GM18870 (cell line): ENCODE data around the gene TENM4.

Experiments used
- ATAC-seq: cut with Tn5 transposase; IDR thresholded peaks from one replicate; pipeline ENCODE4 v1.9.1; 2021; ENCODE audit warnings: moderate library complexity; ENCODE audit not compliant: unreplicated experiment

Gene TENM4

DNA sequence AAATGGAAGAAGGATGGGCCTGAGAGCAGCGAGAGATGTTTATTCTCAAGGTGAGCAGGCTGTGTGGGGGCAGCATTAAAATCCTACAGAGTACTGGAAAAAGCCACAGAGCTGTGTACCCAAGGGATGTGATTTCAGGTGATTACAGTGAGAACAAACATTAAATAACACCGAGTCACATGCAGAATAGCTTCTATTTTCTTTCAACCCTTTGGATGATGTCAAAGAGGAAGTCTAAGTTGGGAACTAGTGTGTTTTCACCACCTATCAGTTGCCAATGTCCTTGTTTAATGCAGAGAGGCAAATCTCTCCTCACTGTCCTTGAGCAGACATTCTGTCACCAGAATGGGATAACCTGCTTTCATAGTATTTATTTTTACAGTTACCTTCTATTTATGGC is 486.6 kb downstream of the TENM4 start:
- no peak for ATAC-seq

- no peak for ATAC-seq
Measured at GRCh38 chr11:78952890-78953289, 487.9 kb downstream of the TENM4 start.

DNA sequence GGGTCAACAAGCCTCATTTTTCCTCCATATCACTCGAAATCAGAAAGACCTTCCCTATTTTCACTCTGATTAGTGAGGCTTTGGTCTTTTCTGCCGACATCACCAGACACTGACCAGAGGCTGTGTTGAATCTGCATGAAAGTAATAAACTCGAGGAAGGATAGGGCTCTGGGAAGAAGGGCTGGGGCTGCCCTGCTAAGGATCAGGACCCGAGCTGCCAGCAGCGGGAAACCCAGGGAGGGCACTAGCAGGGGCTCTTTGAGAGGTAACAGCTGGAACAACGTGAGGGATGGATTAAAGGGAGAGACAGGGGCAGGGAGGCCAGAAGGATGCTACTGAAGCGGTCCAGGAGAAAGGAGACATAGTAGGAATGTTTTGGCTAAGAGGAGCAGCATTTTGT is 488.7 kb downstream of the TENM4 start:
- no peak for ATAC-seq

DNA sequence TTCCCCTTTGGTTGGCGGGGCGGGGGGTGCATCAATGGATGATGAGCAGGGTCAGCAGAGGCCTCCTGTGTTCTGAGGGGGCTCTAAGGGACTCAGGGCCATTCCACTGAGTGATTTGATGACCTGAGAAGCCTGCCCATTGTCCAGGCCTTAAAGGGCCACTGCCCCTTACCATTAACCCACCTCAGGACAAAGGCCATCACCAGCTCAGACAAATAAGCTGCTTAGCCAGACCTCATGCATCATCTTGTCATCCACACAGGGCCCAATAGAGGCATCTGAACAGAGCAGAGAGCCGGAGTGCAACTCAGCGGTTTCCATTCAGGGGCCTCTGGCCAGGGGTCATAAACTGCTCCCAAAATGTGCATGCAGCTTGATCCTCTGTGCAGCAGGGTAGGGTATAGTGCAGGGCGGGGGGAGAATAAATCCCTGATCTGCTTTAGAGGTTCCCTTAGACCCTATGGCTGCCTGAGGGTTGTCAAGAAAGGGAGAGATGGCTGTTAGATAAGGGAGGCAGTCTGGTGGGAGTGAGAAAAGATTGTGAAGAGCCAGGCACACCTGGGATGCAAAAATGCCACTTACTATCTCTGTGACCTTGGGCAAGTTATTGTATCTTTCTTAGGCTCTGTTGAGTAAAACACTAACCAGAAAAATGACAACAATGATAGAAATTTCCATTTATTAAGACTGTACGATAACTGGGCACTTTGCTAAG is 490.7 kb downstream of the TENM4 start:
- ATAC-seq, result no peak

DNA sequence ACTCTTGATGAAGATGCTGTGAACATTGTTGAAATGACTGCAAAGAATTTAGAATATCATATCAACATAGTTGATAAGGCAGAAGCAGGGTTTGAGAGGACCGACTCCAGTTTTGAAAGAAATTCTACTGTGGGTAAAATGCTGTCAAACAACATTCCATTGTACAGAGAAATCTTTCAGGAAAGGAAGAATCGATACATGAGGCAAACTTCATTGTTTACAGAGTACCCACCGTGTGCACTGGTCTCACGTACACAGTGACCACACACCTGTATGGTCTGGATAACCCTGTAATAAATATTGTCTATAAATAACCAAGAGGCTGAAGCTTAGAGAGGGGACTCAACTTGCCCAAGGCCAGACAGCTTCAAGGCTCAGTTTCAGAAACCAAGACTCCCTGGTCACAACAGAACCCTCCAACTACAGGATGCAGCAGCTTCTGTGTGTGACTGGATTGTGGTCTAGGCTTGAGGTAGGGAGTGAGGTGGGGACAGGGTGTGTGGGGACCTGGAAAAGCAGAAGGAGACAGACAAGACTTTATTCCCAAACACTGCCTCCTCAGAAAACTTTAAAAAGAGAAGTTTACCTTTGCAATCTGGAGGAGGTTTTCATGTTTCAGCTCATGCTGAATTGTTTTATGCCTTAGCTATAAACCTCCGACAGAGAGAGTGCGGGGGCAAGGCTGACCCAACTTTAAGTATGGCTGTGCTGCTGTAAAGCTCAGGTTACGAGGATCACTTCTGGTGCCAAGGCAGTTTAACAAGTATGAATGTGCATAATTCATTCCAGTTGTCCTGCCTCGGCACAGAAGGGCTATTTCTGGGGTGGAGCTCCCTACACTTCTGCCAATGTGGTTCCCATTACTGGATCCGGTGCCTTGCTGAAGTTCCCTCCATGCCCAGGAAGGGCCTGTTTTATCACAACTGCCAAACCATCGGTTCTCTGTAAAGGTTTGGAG is 493.6 kb downstream of the TENM4 start:
- no peak for ATAC-seq

- ATAC-seq, result no peak
Measured at GRCh38 chr11:78943841-78944240, 497.0 kb downstream of the TENM4 start.

DNA sequence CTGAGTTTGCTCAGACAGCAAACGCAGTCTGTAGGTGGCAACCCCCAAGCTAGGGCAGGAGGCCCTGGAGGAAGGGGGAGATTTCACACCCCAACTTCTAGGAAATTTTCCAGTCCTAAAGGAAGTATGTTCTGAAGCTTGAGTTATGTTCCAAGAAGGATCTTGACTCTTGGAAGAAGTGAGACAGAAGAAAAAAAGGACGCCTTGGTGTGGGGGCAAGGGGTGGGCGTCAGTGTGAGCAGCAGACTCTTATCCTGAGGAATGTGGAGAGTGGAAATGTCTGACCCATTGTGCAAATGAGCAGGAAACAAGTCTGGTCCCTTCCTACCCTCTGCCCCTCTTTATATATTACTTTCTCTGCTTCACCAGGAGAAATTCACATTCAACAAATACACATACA is 497.7 kb downstream of the TENM4 start:
- no peak for ATAC-seq

DNA sequence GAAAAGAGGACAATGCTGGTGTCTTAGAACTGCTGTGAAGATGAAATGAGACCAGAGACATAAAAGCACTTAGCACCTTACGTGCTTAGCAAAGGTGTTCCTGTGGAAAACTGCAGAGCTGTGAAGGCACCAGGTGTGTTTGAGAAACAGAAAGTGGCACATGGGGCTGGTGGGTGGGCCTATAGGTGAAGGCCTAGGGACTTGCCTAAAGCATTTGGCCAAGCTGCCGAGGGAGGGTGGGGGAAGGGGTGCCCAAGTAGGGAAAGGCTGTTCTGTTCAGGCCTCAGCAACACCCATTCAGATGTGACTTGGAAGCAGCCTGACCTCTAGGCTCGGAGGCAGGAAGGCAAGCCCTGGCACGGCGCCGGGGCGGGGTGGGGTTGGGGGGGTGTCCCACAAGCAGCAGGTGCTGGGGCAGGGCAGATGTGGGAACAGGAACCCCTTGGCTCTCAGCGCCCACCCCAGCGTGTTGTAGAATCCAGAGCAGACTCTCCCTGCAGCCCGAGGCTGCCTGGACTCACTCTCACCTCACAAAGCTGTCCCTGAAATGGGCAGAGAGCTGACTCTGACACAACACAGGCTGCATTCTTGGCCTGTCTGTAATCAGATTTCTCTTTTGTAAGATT is 499.5 kb downstream of the TENM4 start:
- ATAC-seq, result no peak

DNA sequence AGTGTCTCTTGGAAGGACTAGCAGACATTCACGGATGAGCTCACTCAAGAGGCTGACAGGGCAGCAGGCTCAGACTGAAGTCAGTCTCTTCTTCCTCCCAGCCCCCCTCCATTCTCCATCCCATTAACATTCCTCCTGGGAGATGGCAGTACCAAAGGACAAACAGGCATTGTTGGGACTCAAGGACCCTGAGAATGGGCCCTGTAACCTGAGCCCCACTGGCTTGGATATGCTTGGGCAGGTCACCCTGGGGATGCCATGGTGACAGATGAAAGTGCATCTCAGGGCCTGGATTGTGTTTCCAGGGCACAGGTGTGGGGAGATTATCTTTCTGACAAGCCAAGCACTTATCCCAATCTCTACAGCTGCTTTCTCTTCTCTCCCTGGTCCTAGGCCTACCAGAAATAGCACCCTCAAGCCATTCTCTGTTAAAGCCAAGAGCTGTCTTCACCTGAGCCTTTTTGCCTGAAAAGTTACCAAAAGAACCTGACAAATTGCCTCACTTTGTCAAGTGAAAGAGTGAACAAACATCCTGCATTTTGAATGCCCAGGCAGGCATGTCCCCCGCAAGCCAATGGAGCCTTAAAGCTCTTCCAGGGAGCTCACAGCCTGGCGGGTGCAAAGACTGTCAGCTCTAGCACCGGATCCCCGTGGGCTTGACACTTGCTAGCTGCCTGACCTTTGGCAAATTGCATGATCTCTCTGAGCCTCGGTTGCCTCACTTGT is 500.2 kb downstream of the TENM4 start:
- ATAC-seq, result no peak

GRCh38 chr11:78938971-78939370 is 501.9 kb downstream of the TENM4 start:
- no peak for ATAC-seq

- ATAC-seq, result no peak
Measured at GRCh38 chr11:78938036-78938435, 502.8 kb downstream of the TENM4 start.

- no peak for ATAC-seq
Measured at GRCh38 chr11:78935398-78936068, 505.3 kb downstream of the TENM4 start.

GRCh38 chr11:78933350-78933749 is 507.5 kb downstream of the TENM4 start:
- ATAC-seq, result no peak

DNA sequence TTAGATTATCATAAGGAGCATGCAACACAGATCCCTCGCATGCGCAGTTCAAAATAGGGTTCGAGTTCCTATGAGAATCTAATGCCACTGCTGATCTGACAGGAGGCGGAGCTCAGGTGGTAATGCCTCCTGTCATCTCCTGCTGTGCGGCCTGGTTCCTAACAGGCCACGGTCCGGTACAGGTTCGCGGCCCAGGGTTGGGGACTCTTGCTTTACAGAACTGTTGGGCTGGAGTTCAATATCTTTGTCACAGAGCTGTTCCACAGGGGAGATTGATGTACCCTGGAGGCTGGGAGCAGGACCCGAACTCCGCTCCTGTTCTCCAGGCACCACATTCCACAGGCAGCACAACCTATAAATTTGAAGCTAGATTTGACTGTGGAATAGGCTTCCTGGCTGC is 508.1 kb downstream of the TENM4 start:
- ATAC-seq, result no peak

DNA sequence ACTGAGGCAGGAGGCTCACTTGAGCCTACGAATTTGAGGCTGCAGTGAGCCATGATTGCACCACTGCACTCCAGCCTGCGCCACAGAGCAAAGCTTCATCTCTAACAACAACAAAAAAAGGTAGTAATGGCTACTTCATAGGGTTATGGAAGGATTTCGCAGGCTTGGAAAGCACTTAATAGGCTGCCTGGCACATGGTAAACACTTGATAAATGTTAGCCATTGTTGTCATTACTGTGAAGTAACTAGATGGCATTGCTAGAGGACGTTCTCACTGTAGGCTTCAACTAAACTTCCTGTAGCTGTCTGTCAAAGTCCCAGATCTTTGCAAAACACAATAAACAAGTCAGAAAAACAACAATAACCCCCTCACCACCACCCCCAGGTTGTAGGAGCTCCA is 508.9 kb downstream of the TENM4 start:
- ATAC-seq, result no peak

DNA sequence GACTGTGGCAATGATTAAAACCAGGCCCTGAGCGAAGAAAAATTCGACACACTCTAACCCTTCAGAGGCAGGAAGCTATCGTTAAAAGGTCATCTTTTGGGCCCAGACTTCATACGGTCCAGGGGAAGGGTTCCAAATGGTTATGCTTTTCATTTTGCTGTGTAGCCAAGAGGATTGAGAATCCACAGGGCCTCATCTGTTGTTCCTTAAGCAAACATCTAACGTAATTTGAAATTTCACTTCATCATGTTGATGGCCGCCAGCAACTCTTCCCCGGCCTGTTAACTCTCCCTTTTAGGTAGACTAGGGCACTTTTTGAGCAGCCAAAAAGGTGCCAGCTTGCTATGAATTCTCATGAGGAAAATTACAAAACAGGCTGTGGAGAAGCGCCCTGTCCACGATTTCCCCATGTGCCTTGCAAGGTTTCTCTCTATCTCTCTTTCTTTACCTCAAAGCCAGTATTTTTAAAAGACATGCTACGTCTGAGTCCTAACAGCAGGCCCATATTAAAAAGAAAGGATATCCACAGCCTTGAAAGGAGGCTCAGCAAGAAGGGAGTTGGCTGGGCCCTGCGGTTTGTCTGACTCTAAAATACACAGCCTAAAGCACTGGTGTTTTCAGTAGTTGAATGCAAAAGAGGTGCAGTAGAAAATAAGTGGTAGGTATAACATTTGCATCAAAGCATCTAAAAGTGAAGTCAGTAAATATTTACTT is 509.9 kb downstream of the TENM4 start:
- ATAC-seq, result no peak

DNA sequence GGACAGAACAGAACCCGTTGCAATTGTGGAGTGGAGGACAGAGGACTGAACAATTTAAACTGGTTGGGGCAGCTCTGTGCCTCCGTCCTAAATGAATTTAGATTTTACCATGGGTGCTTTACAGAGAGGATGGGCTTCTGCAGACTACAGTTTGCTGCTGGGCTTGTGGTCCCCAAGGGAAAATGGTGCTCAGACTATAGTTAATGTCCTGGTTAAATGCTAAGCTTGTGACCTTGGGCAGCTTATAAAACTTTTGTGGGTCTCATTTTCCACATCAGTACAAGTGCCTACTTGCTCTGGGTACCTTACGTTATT is 511.0 kb downstream of the TENM4 start:
- ATAC-seq, result no peak

DNA sequence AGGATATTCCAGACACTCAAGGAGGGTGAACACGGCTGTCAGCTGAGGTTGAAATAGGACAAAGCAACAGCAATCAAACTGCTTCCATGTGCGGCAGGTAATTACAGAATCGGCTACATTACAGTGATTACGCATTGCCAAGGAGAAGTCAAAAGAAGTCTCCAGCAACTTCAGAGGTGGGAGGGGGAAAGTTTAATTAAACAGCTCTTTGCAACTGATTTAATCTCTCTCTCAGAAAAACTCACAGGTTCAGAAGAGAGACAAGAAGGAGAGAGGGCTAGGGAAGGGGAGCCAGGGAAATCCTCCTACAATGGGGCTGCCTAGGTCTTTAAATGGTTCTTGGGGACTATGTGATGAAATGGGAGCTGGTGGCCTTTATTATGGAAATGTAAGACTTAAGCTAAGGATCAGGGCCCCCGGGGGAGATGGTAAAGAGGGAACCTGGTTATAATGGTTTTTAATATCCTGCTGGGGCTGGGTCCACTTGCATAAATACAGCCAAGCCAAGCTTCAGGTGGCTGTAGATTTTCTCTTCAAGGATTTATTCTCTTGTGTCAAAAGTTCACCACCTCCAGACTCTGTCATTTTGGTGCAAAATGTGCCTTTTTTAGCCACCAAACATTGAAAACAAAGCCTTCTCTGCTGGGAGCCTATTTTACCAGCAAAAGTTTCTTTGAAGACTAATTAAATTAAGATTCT is 511.5 kb downstream of the TENM4 start:
- no peak for ATAC-seq

DNA sequence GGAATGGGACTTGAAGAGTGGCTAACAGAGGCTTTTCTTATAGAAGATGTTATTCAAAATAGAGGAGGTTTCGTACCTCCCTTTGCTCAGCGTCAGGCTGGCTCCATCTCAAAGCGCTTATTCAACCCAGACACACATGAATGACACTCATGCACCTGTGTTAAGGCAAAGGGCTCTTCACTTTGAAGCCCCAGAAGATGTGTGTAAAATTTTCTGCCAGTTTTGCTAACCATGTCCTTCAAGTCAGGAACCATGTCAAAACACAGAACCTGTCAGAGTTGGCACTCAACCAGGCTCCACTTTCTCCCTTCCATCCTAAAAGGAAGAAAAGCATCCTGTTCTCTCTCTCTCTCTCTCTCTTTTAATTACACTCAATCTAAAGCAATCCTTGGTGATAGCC is 513.3 kb downstream of the TENM4 start:
- no peak for ATAC-seq
